Epithelial cell of esophagus (primary cell): ENCODE results near the gene TTC12.

Experiments
- DNase-seq: peaks from one replicate; pipeline ENCODE4 v3.0.0; 2010; ENCODE audit warnings: low read depth
- H3K4me3 ChIP-seq: 2 replicates; pipeline ENCODE4 v1.5.1; 2011; ENCODE audit warnings: mild to moderate bottlenecking, low read length, control low read depth
- TF ChIP-seq, protein P1 (sequence below): IDR thresholded peaks from 2 replicates; pipeline ENCODE4 v1.5.1; 2011; ENCODE audit warnings: low read depth, mild to moderate bottlenecking, low read length, control low read depth, inconsistent platforms; ENCODE audit not compliant: insufficient read depth; ENCODE audit errors: missing control alignments

Gene TTC12

DNA sequence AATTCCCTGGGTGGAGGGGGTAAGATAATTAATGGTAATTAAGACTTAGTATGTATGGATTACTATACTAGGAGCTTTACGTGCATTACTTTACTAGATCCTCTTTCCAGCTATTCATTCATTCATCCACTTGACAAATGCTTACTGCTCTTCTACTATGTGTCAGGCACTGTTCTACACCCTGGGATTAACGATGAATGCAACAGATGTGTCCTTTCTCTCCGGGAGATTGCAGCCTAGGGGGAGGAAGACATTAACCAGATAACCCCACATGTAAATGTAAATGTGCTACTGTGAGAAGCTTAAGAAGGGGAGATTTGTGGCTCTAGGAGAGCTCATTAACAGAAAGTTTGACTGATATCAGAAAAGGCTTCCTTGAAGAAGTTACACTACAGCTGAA lies 74.9 kb downstream of the TTC12 start:
- TF ChIP-seq, protein P1, sequence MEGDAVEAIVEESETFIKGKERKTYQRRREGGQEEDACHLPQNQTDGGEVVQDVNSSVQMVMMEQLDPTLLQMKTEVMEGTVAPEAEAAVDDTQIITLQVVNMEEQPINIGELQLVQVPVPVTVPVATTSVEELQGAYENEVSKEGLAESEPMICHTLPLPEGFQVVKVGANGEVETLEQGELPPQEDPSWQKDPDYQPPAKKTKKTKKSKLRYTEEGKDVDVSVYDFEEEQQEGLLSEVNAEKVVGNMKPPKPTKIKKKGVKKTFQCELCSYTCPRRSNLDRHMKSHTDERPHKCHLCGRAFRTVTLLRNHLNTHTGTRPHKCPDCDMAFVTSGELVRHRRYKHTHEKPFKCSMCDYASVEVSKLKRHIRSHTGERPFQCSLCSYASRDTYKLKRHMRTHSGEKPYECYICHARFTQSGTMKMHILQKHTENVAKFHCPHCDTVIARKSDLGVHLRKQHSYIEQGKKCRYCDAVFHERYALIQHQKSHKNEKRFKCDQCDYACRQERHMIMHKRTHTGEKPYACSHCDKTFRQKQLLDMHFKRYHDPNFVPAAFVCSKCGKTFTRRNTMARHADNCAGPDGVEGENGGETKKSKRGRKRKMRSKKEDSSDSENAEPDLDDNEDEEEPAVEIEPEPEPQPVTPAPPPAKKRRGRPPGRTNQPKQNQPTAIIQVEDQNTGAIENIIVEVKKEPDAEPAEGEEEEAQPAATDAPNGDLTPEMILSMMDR = no peak
- H3K4me3 ChIP-seq = no peak overlapping the region
- no peak for DNase-seq

DNA sequence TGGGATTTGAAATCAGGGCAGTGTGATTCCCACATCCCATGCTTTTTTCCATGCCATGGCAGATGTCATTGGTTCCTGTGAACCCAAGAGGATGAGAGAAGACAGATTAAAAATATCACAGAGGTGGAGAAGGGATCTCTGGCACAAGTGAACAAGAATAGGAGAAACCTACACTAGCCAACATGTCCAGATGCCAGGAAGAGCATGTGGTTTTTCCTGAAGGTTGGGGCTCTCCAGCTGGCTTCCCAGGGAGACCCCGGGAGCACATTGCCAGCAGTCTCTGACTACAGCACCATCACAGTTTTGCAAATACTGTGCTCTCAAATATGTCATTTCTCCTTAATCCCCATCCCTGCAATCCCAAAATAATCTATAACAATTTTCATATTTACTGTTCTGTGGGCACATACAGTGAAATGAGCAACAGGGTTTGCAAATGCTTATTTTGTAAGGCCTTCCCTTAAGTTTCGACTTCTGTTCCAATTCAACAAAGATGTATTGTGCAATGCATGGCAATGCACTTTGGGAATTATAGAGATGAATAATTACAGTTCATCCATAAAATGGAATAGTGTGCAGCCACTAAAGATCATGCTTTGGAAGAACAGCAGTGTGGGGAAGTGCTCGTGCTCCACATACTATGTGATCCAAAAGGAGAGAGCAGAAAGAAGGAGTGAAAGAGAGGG lies 78.0 kb downstream of the TTC12 start:
- TF ChIP-seq, protein P1 = no peak
- DNase-seq = no peak
- no peak overlapping the region for H3K4me3 ChIP-seq

DNA sequence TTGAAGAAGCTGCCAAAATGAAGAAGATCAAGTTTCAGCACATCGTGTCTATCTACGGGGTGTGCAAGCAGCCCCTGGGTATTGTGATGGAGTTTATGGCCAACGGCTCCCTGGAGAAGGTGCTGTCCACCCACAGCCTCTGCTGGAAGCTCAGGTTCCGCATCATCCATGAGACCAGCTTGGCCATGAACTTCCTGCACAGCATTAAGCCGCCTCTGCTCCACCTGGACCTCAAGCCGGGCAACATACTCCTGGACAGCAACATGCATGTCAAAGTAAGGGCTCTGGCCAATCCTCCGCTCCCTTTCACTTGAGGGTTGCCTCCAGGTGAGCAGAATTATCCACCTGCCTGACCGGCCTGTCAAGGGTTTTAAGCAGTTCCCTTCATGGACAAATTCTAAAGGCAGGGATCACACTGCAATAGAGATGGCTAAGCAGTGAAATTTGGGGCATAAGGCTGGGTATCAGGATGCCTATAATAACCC lies 79.2 kb downstream of the TTC12 start:
- no peak overlapping the region for H3K4me3 ChIP-seq
- TF ChIP-seq, protein P1 = no peak
- DNase-seq = no peak

DNA sequence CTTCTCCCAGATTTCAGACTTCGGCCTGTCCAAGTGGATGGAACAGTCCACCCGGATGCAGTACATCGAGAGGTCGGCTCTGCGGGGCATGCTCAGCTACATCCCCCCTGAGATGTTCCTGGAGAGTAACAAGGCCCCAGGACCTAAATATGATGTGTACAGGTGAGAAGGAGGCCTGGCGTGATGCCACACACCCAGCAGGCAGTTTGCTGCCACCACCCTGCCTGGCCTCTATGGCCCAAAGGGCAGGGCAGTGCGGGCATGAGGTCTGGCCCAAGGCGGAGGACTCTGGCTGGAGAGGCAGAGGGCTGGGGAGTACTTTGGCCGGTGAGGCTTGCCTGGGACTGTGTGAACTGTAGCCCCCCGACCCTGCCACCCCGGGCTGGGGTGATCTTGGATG lies 80.5 kb downstream of the TTC12 start:
- H3K4me3 ChIP-seq = no peak overlapping the region
- TF ChIP-seq, protein P1 = no peak
- no peak for DNase-seq

DNA sequence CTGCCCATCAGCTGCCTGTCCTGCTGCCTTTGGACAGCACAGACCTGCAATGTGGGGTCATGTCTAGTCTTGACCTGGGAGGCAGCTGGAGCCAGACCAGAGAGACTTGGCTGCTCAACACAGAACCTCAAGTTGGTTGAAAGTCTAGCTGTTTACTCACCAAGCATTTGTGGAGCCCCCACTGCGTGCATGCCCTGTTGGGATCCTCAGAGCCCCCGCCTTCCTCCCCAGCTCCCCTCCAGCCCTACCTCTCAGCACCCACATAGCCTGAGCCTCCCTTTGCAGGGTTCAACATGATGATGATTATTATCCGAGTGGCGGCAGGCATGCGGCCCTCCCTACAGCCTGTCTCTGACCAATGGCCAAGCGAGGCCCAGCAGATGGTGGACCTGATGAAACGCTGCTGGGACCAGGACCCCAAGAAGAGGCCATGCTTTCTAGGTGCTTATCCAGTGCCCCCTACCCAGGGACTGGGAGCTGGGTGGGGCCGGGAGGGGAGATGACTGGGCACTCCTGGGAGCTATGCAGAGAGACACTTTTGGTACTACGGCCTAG lies 81.5 kb downstream of the TTC12 start:
- TF ChIP-seq, protein P1 = no peak
- no peak overlapping the region for H3K4me3 ChIP-seq
- DNase-seq = no peak

DNA sequence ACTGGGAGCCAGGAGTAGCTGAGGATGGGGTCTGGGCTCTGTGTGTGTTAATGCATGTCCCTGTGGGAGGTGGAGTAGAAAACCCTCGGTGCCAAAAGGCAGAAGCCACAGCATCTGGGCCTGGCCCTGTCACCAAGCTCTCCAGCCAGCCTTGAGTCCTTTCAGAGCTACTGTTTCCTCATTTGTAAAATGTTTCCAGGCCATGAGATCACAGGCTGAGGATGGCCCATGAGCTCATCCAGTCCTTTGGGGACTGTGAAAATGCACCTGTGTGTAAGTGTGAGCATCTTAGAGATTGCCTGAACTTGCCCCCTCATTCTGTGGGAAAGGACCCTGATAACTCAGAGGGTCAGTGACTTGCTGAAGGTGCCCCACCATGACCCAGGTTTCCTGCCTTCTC lies 82.3 kb downstream of the TTC12 start:
- TF ChIP-seq, protein P1 = no peak
- no peak for DNase-seq

DNA sequence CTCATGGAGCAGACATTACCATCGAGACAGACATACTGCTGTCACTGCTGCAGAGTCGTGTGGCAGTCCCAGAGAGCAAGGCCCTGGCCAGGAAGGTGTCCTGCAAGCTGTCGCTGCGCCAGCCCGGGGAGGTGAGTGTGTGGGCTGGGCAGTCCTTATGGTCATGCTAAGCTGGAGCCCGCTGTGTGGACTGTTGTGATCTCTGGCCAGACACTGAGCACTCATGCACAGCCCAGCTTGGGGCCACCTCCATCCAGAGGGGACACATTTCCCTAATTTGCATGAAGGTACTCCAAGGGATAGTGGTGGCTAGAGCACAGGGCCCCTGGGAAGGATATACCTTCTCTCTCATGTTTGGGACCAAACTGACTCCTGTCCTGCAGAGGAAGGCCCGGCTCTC lies 82.8 kb downstream of the TTC12 start:
- DNase-seq = no peak
- no peak overlapping the region for H3K4me3 ChIP-seq
- TF ChIP-seq, protein P1 = no peak

More for the DNA sequence above, 82.3 kb downstream of the TTC12 start:
- no peak overlapping the region for H3K4me3 ChIP-seq
